DND-41 (cell line): ENCODE measurements around the gene KRT71.

Experiments
- ATAC-seq: fragments of 200-7000 bp; cut with Tn5 transposase; 3 replicates; pipeline ENCODE4 v1.9.1; 2021; ENCODE audit warnings: low read depth; ENCODE audit not compliant: insufficient read depth
- DNase-seq: peaks from one replicate; pipeline ENCODE4 v3.0.0-alpha.2; 2020
- H2AFZ ChIP-seq: 2 replicates; pipeline ENCODE4 v1.6.0; 2012; ENCODE audit warnings: low read depth, low read length
- H3K27ac ChIP-seq: 2 replicates; pipeline ENCODE4 v1.5.1; 2012; ENCODE audit warnings: low read length, inconsistent platforms
- H3K27me3 ChIP-seq: fragments of 200-600 bp; sonication (generic); 2 replicates; pipeline ENCODE4 v1.6.0; 2012; ENCODE audit warnings: low read length, mild to moderate bottlenecking, inconsistent platforms; ENCODE audit not compliant: insufficient read depth, poor library complexity
- H3K36me3 ChIP-seq: 2 replicates; pipeline ENCODE4 v1.5.1; 2012; ENCODE audit warnings: low read length, inconsistent platforms; ENCODE audit not compliant: insufficient read depth
- H3K4me1 ChIP-seq: 2 replicates; pipeline ENCODE4 v1.5.1; 2012; ENCODE audit warnings: mild to moderate bottlenecking, low read length; ENCODE audit not compliant: insufficient read depth
- H3K4me2 ChIP-seq: 2 replicates; pipeline ENCODE4 v1.6.0; 2012; ENCODE audit warnings: mild to moderate bottlenecking, moderate library complexity, low read length, inconsistent platforms; ENCODE audit not compliant: insufficient read depth
- H3K4me3 ChIP-seq, 2 experiments: fragments of 200-600 bp in 1 of 2; shearing (Covaris generic) in 1 of 2; 2 replicates each; pipeline ENCODE4 v1.5.1; 2012 to 2016; ENCODE audit warnings: inconsistent platforms in 2 of 2, low read length in 2 of 2, mild to moderate bottlenecking in 2 of 2, low read depth in 1 of 2, moderate library complexity in 1 of 2
- H3K79me2 ChIP-seq: 2 replicates; pipeline ENCODE4 v1.6.0; 2012; ENCODE audit warnings: low read length, inconsistent platforms; ENCODE audit not compliant: insufficient read depth
- H3K9ac ChIP-seq: 2 replicates; pipeline ENCODE4 v1.6.0; 2012; ENCODE audit warnings: low read depth, mild to moderate bottlenecking, inconsistent platforms, low read length, moderate library complexity
- H3K9me3 ChIP-seq: 2 replicates; pipeline ENCODE4 v1.5.1; 2012; ENCODE audit warnings: low read length, moderate library complexity, mild to moderate bottlenecking, inconsistent platforms; ENCODE audit not compliant: insufficient read depth, severe bottlenecking
- H4K20me1 ChIP-seq: 2 replicates; pipeline ENCODE4 v1.6.0; 2012; ENCODE audit warnings: low read length; ENCODE audit not compliant: insufficient read depth
- EZH2 ChIP-seq: IDR thresholded peaks from 3 replicates; pipeline ENCODE4 v1.6.1; 2012; ENCODE audit warnings: borderline replicate concordance, low read depth, mild to moderate bottlenecking, moderate library complexity, low read length, inconsistent platforms; ENCODE audit not compliant: severe bottlenecking
- TF ChIP-seq, protein P1 (sequence below): IDR thresholded peaks from 2 replicates; pipeline ENCODE4 v1.5.1; 2012; ENCODE audit warnings: borderline replicate concordance, low read length, moderate library complexity, mild to moderate bottlenecking; ENCODE audit not compliant: poor library complexity, severe bottlenecking; ENCODE audit errors: extremely low read depth

Gene KRT71

GRCh38 chr12:52566847-52567291 lies 13.9 kb upstream of the KRT71 start:
- Histone ChIP-seq H3K4me1 (no peaks in the 10 kb centered on the region), H2AFZ (no peak overlapping the region), H3K9ac (no peak overlapping the region), H3K79me2 (no peaks in the 10 kb centered on the region), H3K4me2 (no peak overlapping the region), H3K27ac (no peak overlapping the region), H3K4me3 (no peak overlapping the region), H3K9me3 (no peaks in the 10 kb centered on the region), H4K20me1 (no peaks in the 10 kb centered on the region), H3K27me3 (peaks cover 25% of the 10 kb centered on the region), H3K36me3 (no peaks in the 10 kb centered on the region)
- no peak for TF ChIP-seq EZH2
- TF ChIP-seq, protein P1, sequence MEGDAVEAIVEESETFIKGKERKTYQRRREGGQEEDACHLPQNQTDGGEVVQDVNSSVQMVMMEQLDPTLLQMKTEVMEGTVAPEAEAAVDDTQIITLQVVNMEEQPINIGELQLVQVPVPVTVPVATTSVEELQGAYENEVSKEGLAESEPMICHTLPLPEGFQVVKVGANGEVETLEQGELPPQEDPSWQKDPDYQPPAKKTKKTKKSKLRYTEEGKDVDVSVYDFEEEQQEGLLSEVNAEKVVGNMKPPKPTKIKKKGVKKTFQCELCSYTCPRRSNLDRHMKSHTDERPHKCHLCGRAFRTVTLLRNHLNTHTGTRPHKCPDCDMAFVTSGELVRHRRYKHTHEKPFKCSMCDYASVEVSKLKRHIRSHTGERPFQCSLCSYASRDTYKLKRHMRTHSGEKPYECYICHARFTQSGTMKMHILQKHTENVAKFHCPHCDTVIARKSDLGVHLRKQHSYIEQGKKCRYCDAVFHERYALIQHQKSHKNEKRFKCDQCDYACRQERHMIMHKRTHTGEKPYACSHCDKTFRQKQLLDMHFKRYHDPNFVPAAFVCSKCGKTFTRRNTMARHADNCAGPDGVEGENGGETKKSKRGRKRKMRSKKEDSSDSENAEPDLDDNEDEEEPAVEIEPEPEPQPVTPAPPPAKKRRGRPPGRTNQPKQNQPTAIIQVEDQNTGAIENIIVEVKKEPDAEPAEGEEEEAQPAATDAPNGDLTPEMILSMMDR, result no peak
- DNase-seq (no peak), ATAC-seq (no peak)

GRCh38 chr12:52564582-52564981 lies 11.6 kb upstream of the KRT71 start:
- Histone ChIP-seq H2AFZ (no peak overlapping the region), H3K36me3 (no peaks in the 10 kb centered on the region), H3K4me3 (no peak overlapping the region), H3K9ac (no peak overlapping the region), H3K4me1 (no peaks in the 10 kb centered on the region), H3K27me3 (peaks cover 25% of the 10 kb centered on the region), H3K4me2 (no peak overlapping the region), H3K27ac (no peak overlapping the region), H3K9me3 (no peaks in the 10 kb centered on the region), H3K79me2 (no peaks in the 10 kb centered on the region), H4K20me1 (no peaks in the 10 kb centered on the region)
- TF ChIP-seq, protein P1, result no peak
- no peak for TF ChIP-seq EZH2
- DNase-seq (no peak), ATAC-seq (no peak)

DNA sequence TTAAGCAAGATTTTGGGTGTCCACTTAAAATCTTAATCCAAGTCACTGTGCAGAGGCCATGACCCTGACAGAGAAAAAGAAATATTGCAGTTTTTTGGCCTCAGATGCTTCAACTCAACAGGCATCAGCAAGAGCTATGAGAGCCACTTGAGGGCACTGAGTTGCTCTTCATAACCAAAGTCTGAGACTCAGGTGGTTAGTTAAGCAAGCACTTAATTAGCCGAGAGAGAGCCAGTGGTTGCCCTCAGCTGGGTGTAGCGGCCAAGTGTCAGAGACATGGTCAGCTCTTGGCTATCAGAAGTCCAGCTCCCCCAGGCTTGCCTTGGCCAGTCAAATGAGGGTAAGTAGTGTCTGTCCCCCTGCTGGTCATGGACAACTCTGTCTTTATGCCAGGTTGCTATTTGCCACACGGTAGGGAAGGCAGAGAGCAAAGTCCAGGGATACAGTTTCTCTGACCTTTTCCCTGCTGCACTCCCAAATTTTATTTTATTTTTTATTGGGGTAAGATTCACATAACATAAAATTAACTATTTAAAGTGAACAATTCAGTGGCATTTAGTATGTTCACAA lies 9.0 kb upstream of the KRT71 start:
- no peak for DNase-seq
- H3K27me3 ChIP-seq, result peaks cover 23% of the 10 kb centered on the region

More for the DNA sequence above, 9.0 kb upstream of the KRT71 start:
- Histone ChIP-seq H3K27ac (no peak overlapping the region), H3K9ac (no peak overlapping the region), H3K79me2 (no peaks in the 10 kb centered on the region), H2AFZ (no peak overlapping the region), H3K36me3 (no peaks in the 10 kb centered on the region), H3K4me1 (no peaks in the 10 kb centered on the region), H3K4me2 (no peak overlapping the region), H3K4me3 (no peak overlapping the region), H3K9me3 (no peaks in the 10 kb centered on the region), H4K20me1 (no peaks in the 10 kb centered on the region)
- no peak for ATAC-seq
- TF ChIP-seq, protein P1, result peak; percentile 16
- no peak for TF ChIP-seq EZH2
